ENCODE measurements around the gene DDX41.
"Not testable (repeated sequence)": the region's sequence is repeated elsewhere in the genome, so short reads cannot be mapped to it uniquely, and the experiment has no call there.

Gene DDX41

GRCh38 chr5:177516601-177517568 is at the start of gene DDX41:
Gene DDX41 (minus strand): TSS chr5:177516961. CDS start chr5:177516945, 16 bp downstream.
- DNase-seq: peak; percentile 89

GRCh38 chr5:177565046-177565445 is 48.3 kb upstream of the DDX41 start:
- no peak for DNase-seq

GRCh38 chr5:177559446-177559941 is 42.7 kb upstream of the DDX41 start:
- DNase-seq: not testable (repeated sequence)

- DNase-seq: no peak
Observed at GRCh38 chr5:177557796-177558195, 41.0 kb upstream of the DDX41 start.

GRCh38 chr5:177557041-177557647 is 40.4 kb upstream of the DDX41 start:
- DNase-seq: no peak

- no peak for DNase-seq
Observed at GRCh38 chr5:177555665-177556064, 38.9 kb upstream of the DDX41 start.

- no peak for DNase-seq
Observed at GRCh38 chr5:177555228-177555627, 38.5 kb upstream of the DDX41 start.

GRCh38 chr5:177554474-177555111 is 37.8 kb upstream of the DDX41 start, which contains the start of gene FAM193B:
Gene FAM193B (minus strand): TSS chr5:177554563. CDS start chr5:177554458, 105 bp downstream.
- DNase-seq: peak; percentile 79

- no peak for DNase-seq
Observed at GRCh38 chr5:177553671-177554429, 37.1 kb upstream of the DDX41 start.

GRCh38 chr5:177552839-177553455 is 36.2 kb upstream of the DDX41 start:
- no peak for DNase-seq

- no peak for DNase-seq
Observed at GRCh38 chr5:177550122-177550521, 33.4 kb upstream of the DDX41 start.

- no peak for DNase-seq
Observed at GRCh38 chr5:177548495-177548894, 31.7 kb upstream of the DDX41 start.

- no peak for DNase-seq
Observed at GRCh38 chr5:177547736-177548135, 31.0 kb upstream of the DDX41 start.

- no peak for DNase-seq
Observed at GRCh38 chr5:177546258-177546741, 29.5 kb upstream of the DDX41 start.

GRCh38 chr5:177545487-177546257 is 28.9 kb upstream of the DDX41 start:
- no peak for DNase-seq

GRCh38 chr5:177542816-177543465 is 26.2 kb upstream of the DDX41 start:
- DNase-seq: no peak

- DNase-seq: no peak
Observed at GRCh38 chr5:177540438-177540837, 23.7 kb upstream of the DDX41 start.

GRCh38 chr5:177539411-177539810 is 22.6 kb upstream of the DDX41 start:
- DNase-seq: no peak

- no peak for DNase-seq
Observed at GRCh38 chr5:177538876-177539275, 22.1 kb upstream of the DDX41 start.

Data from NCI-H2171 (cell line).